GM21515 (cell line): ENCODE measurements around the gene PDZD8.
"Not testable (repeated sequence)": the region's sequence is repeated elsewhere in the genome, so short reads cannot be mapped to it uniquely, and the experiment has no call there.

Source experiments
- ATAC-seq: cut with Tn5 transposase; IDR thresholded peaks from one replicate; pipeline ENCODE4 v1.9.1; 2021; ENCODE audit not compliant: unreplicated experiment

PDZD8 gene

GRCh38 chr10:117237401-117237991 lies 137.7 kb downstream of the PDZD8 start:
- ATAC-seq = no peak

- not testable (repeated sequence) for ATAC-seq
Measured at GRCh38 chr10:117230107-117230506, 145.1 kb downstream of the PDZD8 start.

- ATAC-seq = no peak
Measured at GRCh38 chr10:117228210-117228609, 147.0 kb downstream of the PDZD8 start.
